ENCODE measurements around the gene AGPAT3.
"Not testable (repeated sequence)": the region's sequence is repeated elsewhere in the genome, so short reads cannot be mapped to it uniquely, and the experiment has no call there.

AGPAT3 gene

GRCh38 chr21:43836616-43837015, 28.4 kb upstream of the AGPAT3 start:
- FAIRE-seq = no peak
- no peak for TF ChIP-seq POLR2A (IDR thresholded peaks at IDR 0.05; ENCODE audit: low read depth, low read length)
- TF ChIP-seq TAF1 (IDR thresholded peaks at IDR 0.05; ENCODE audit: borderline replicate concordance, low read depth, low read length) = no peak
- TF ChIP-seq POLR2AphosphoS5 (IDR thresholded peaks at IDR 0.05; ENCODE audit: low read depth, low read length) = no peak
- no peak for DNase-seq (ENCODE audit: insufficient read length)

GRCh38 chr21:43840259-43840658, 24.8 kb upstream of the AGPAT3 start:
- no peak for DNase-seq (ENCODE audit: insufficient read length)
- no peak for FAIRE-seq
- no peak for TF ChIP-seq POLR2AphosphoS5 (IDR thresholded peaks at IDR 0.05; ENCODE audit: low read depth, low read length)
- no peak for TF ChIP-seq POLR2A (IDR thresholded peaks at IDR 0.05; ENCODE audit: low read depth, low read length)
- no peak for TF ChIP-seq TAF1 (IDR thresholded peaks at IDR 0.05; ENCODE audit: borderline replicate concordance, low read depth, low read length)

- TF ChIP-seq POLR2AphosphoS5 (IDR thresholded peaks at IDR 0.05; ENCODE audit: low read depth, low read length) = no peak
- no peak for TF ChIP-seq POLR2A (IDR thresholded peaks at IDR 0.05; ENCODE audit: low read depth, low read length)
- TF ChIP-seq TAF1 (IDR thresholded peaks at IDR 0.05; ENCODE audit: borderline replicate concordance, low read depth, low read length) = no peak
- no peak for DNase-seq (ENCODE audit: insufficient read length)
- FAIRE-seq = no peak
These were observed 22.3 kb upstream of the AGPAT3 start for GRCh38 chr21:43842742-43843141.

GRCh38 chr21:43844906-43845305, 20.1 kb upstream of the AGPAT3 start:
- FAIRE-seq; DNase-seq (ENCODE audit: insufficient read length): not testable (repeated sequence)

- DNase-seq (ENCODE audit: insufficient read length) (no peak), FAIRE-seq (no peak)
- TF ChIP-seq POLR2AphosphoS5 (IDR thresholded peaks at IDR 0.05; ENCODE audit: low read depth, low read length) = no peak
These were observed 19.6 kb upstream of the AGPAT3 start for GRCh38 chr21:43845386-43845785.

GRCh38 chr21:43846430-43846829, 18.6 kb upstream of the AGPAT3 start:
- no peak for TF ChIP-seq POLR2A (IDR thresholded peaks at IDR 0.05; ENCODE audit: low read depth, low read length)
- TF ChIP-seq POLR2AphosphoS5 (IDR thresholded peaks at IDR 0.05; ENCODE audit: low read depth, low read length) = no peak
- no peak for TF ChIP-seq TAF1 (IDR thresholded peaks at IDR 0.05; ENCODE audit: borderline replicate concordance, low read depth, low read length)
- no peak for FAIRE-seq
- no peak for DNase-seq (ENCODE audit: insufficient read length)

- FAIRE-seq = no peak
- DNase-seq (ENCODE audit: insufficient read length) = no peak
- TF ChIP-seq POLR2A (IDR thresholded peaks at IDR 0.05; ENCODE audit: low read depth, low read length) = no peak
- TF ChIP-seq POLR2AphosphoS5 (IDR thresholded peaks at IDR 0.05; ENCODE audit: low read depth, low read length) = no peak
- no peak for TF ChIP-seq TAF1 (IDR thresholded peaks at IDR 0.05; ENCODE audit: borderline replicate concordance, low read depth, low read length)
These were observed 17.7 kb upstream of the AGPAT3 start for GRCh38 chr21:43847301-43847700.

GRCh38 chr21:43848771-43849170, 16.3 kb upstream of the AGPAT3 start:
- TF ChIP-seq POLR2A (IDR thresholded peaks at IDR 0.05; ENCODE audit: low read depth, low read length) (no peak), TAF1 (IDR thresholded peaks at IDR 0.05; ENCODE audit: borderline replicate concordance, low read depth, low read length) (no peak), POLR2AphosphoS5 (IDR thresholded peaks at IDR 0.05; ENCODE audit: low read depth, low read length) (no peak)
- DNase-seq (ENCODE audit: insufficient read length) = no peak
- no peak for FAIRE-seq

- FAIRE-seq = no peak
- no peak for DNase-seq (ENCODE audit: insufficient read length)
- TF ChIP-seq TAF1 (IDR thresholded peaks at IDR 0.05; ENCODE audit: borderline replicate concordance, low read depth, low read length) (no peak), POLR2AphosphoS5 (IDR thresholded peaks at IDR 0.05; ENCODE audit: low read depth, low read length) (no peak), POLR2A (IDR thresholded peaks at IDR 0.05; ENCODE audit: low read depth, low read length) (no peak)
These were observed 15.3 kb upstream of the AGPAT3 start for GRCh38 chr21:43849532-43850299.

- TF ChIP-seq TAF1 (IDR thresholded peaks at IDR 0.05; ENCODE audit: borderline replicate concordance, low read depth, low read length) = no peak
- TF ChIP-seq POLR2A (IDR thresholded peaks at IDR 0.05; ENCODE audit: low read depth, low read length) = no peak
- TF ChIP-seq POLR2AphosphoS5 (IDR thresholded peaks at IDR 0.05; ENCODE audit: low read depth, low read length) = no peak
- DNase-seq (ENCODE audit: insufficient read length) (no peak), FAIRE-seq (no peak)
These were observed 14.2 kb upstream of the AGPAT3 start for GRCh38 chr21:43850728-43851295.

GRCh38 chr21:43851593-43851992, 13.4 kb upstream of the AGPAT3 start:
- DNase-seq (ENCODE audit: insufficient read length) (no peak), FAIRE-seq (no peak)
- TF ChIP-seq POLR2A (IDR thresholded peaks at IDR 0.05; ENCODE audit: low read depth, low read length) (no peak), TAF1 (IDR thresholded peaks at IDR 0.05; ENCODE audit: borderline replicate concordance, low read depth, low read length) (no peak), POLR2AphosphoS5 (IDR thresholded peaks at IDR 0.05; ENCODE audit: low read depth, low read length) (no peak)

Measured in GM12892 (cell line).